Muscle of leg (tissue), 16 donors: Measurements from ENCODE around the gene AADACL4. TPM values are rescaled to one million over a fixed set of nuclear protein-coding genes. Genes with fewer than 3 reads are reported as not detected.
A peak's percentile ranks its signal among the peaks of the same experiment; 100 is the strongest.

Source experiments
- DNase-seq: peaks from one replicate; pipeline ENCODE4 v3.0.0; 2013
- H3K27ac ChIP-seq: one replicate; pipeline ENCODE4 v1.5.1; 2013; ENCODE audit warnings: mild to moderate bottlenecking, low read length, control low read depth
- H3K27me3 ChIP-seq: one replicate; pipeline ENCODE4 v1.6.1; 2013; ENCODE audit warnings: low read length; ENCODE audit not compliant: control insufficient read depth, insufficient read depth
- H3K36me3 ChIP-seq: one replicate; pipeline ENCODE4 v1.6.1; 2013; ENCODE audit warnings: low read length; ENCODE audit not compliant: control insufficient read depth, insufficient read depth
- H3K4me1 ChIP-seq: one replicate; pipeline ENCODE4 v1.6.1; 2013; ENCODE audit warnings: low read length; ENCODE audit not compliant: control insufficient read depth, insufficient read depth
- H3K4me3 ChIP-seq: one replicate; pipeline ENCODE4 v1.5.1; 2013; ENCODE audit warnings: low read length, control low read depth
- H3K9me3 ChIP-seq: replicated peaks from 2 replicates; pipeline ENCODE4 v1.6.1; 2013; ENCODE audit warnings: low read depth, low read length; ENCODE audit not compliant: control insufficient read depth
- WGBS: methylation state at CpG from one replicate; pipeline ENCODE4 v1.1.5; 2013; ENCODE audit warnings: missing lambda C conversion rate; ENCODE audit not compliant: insufficient coverage; 5-methylcytosine and 5-hydroxymethylcytosine counted together
- long read RNA-seq, 11 donors: transcript quantifications; one replicate each; lab custom pipeline, GENCODE V29; 2026
- polyA plus RNA-seq, 8 donors: library from polyadenylated mRNA; unstranded; fragments of 120-200 nt; gene quantifications; one replicate each; pipeline versions ENCODE4 v1.2.1 to v1.2.3, GENCODE V29; 2013; ENCODE audit warnings: inconsistent platforms in 1 of 8, low replicate concordance in 1 of 8; ENCODE audit not compliant: insufficient read length in 8 of 8, insufficient read depth in 1 of 8
- total RNA-seq: library from RNA; stranded (reverse); fragments of 120-200 nt; gene quantifications from one replicate; pipeline ENCODE4 v1.2.4, GENCODE V29; 2013

The AADACL4 gene
- 0.04 TPM for total RNA-seq
- under 1 TPM in 1 of 8 donors, not detected in 7; 0.12 TPM for polyA plus RNA-seq
- long read RNA-seq, donor 1, result 0 reads
- long read RNA-seq, donor 2, result 0 reads
- long read RNA-seq, donor 3, result 0 reads
- long read RNA-seq, donor 4, result 0 reads
- long read RNA-seq, donor 5, result 0 reads
- long read RNA-seq, donor 6, result 0 reads
- long read RNA-seq, donor 7, result 0 reads
- long read RNA-seq, donor 8, result 0 reads
- long read RNA-seq, donor 9, result 0 reads
- long read RNA-seq, donor 10, result 0 reads
- long read RNA-seq, donor 11, result 0 reads

DNA sequence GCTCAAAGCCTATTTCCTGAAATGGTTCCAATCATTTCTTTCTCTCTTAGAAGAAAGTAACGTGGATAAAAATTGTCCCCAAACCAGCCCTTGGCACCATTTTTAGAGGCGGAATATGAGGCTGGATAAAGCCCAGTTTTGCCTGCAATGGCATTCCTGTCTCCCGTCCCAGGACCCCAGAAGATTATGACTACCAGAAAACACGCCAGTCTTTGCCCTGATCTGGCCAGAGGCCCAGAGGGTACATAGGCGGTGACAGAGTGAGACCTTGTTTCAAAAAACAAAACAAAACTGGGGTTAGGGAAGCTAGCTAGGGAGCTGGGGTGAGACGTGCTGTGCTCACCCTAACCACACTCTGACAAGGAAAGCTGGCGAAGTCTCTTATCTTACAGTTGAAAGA lies at the start of gene AADACL4:
TSS of gene AADACL4 (plus strand) at position 301 of the 400 bp plus-strand sequence. CDS start 462 bp downstream, outside the sequence.
- no peaks in the 10 kb centered on the region for H3K36me3 ChIP-seq
- no CpG with 5 or more reads among the region's 7 CpGs for WGBS
- H3K4me3 ChIP-seq, result no peak within 1 kb of the TSS
- H3K27ac ChIP-seq, result no peak within 1 kb of the TSS
- DNase-seq, result no peak
- H3K4me1 ChIP-seq, result no peaks in the 10 kb centered on the region
- peaks cover 2% of the 10 kb centered on the region for H3K27me3 ChIP-seq
- H3K9me3 ChIP-seq, result peaks cover 14% of the 10 kb centered on the region

DNA sequence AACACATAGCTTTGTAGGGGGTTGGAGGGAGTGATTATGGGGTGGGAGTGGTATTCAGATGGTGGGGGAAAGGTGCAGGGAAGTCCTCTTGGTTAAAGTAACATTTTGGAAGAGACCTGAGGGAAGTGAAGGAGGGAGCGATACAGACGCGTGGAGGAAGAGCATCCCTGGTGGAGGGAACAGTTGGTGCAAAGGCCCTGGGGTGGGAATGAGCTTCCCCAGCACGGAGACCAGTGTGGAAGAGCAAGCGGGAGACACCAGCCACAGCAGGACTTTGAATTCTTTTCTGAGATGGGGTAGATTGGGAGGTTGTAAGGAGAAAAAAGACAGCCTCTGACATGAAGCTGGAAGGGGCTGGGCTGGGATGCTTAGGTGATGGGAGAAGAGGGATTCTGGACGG lies 49.4 kb upstream of the AADACL4 start:
- DNase-seq, result no peak
- no peak overlapping the region for H3K4me3 ChIP-seq
- peaks cover 14% of the 10 kb centered on the region for H3K27me3 ChIP-seq
- WGBS, result 79% methylated on average over 6 of the region's 6 CpGs
- H3K36me3 ChIP-seq, result peaks cover 6% of the 10 kb centered on the region
- H3K9me3 ChIP-seq, result no peaks in the 10 kb centered on the region
- peak overlapping the region; percentile 57 for H3K27ac ChIP-seq
- peaks cover 53% of the 10 kb centered on the region for H3K4me1 ChIP-seq

DNA sequence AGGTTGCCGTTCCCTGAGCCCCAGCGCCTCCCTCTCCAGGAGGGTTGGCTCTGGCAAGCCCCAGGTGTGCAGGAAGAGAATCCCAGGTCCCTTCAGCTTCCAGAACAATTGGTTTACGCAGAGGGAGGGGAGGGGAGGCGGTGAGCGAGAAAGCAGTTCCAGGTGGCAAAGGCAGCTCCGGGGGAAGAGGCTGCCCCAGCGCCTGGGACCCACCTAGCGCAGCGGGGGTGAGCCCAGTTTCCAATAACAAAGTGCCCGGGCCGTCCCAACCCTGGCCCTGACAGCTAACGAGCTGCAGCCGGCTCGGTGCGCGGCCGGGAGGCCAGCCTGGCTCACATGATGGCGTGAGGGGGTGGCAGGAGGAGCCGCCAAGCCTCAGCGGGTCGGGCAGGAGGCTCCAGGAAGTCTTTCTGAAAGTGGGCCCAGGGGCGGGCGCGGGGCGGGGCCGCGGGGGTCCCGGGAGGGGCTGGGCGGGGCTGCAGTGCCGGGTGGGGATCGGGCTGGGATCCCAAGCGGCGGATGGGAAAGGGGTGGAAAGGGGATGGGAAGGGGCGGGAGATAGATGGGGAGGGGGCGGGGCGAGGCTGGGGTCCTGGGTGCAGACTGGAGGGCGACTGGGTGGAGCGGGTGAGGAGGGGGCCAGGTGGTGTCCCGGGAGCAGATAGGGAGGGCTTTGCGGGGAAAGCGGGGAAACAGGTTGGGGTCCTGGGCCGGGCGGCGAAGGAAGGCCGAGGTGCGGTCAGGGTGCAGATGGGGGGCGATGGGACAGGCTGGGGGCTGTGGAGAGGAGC lies 48.7 kb upstream of the AADACL4 start:
- DNase-seq, result peak; percentile 81
- H3K27me3 ChIP-seq, result peaks cover 14% of the 10 kb centered on the region
- peak overlapping the region; percentile 31 for H3K4me3 ChIP-seq
- no peaks in the 10 kb centered on the region for H3K9me3 ChIP-seq
- H3K36me3 ChIP-seq, result peaks cover 6% of the 10 kb centered on the region
- peak overlapping the region; percentile 81 for H3K27ac ChIP-seq
- WGBS, result 7% methylated on average over 31 of the region's 47 CpGs
- H3K4me1 ChIP-seq, result peaks cover 54% of the 10 kb centered on the region

DNA sequence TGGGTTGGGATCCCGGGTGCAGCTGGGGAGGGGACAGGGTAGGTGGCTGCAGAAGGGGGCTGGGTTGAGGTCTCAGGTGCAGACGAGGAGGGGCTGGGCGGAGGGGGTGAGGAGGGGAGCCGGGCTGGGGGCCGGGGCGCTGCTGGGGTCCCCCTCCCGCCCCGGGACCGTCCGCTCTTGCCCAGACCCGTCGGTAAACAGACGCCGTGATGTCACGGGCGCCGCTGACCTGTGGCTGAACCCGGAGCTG lies 48.2 kb upstream of the AADACL4 start:
- H3K36me3 ChIP-seq, result peaks cover 6% of the 10 kb centered on the region
- H3K27ac ChIP-seq, result peak overlapping the region; percentile 81
- no peaks in the 10 kb centered on the region for H3K9me3 ChIP-seq
- peaks cover 57% of the 10 kb centered on the region for H3K4me1 ChIP-seq
- peak overlapping the region; percentile 31 for H3K4me3 ChIP-seq
- H3K27me3 ChIP-seq, result peaks cover 14% of the 10 kb centered on the region
- 3% methylated on average over 16 of the region's 18 CpGs for WGBS
- DNase-seq, result no peak

DNA sequence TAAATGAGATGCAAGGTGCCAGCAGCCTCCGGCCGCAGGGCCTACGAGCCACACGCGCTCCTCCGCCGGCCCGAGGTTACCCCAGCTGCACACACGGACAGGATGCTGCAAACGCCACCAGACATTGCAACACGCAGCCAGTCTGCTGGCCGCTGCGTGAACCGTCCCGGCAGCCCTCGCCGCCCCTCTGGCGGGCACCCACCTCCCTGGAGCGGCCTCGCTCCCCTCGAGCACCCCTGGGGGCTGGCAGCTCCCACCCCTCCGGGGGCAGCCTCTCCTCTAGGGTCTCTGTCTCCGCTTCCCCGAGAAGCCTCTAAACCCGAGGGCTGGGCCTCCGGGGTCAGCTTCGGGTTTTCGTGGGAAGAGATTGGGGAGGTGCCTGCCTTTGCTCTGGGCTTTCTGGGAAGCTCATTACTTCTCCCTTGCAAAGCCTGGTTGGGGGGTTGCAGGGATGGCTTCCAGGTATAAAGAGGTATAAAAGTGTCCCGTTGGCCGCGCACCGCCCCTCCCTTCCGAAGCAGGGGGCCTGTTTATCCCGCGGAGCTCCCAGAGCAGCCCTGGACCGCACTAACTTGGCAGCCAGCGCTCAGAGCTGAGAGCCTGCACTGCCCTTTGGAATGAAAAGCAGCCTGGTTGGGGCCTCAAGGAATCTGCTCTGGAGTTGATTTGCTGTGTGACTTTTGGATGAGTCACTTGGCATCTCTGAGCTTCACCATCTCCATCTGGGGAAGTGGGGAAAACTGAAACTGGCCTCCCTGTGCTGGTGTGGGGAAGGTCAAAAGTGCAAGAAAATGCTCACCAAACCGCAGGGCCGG lies 47.7 kb upstream of the AADACL4 start:
- Histone ChIP-seq H3K4me1 (peaks cover 52% of the 10 kb centered on the region), H3K27me3 (peaks cover 14% of the 10 kb centered on the region)
- peak; percentile 92 for DNase-seq

DNA sequence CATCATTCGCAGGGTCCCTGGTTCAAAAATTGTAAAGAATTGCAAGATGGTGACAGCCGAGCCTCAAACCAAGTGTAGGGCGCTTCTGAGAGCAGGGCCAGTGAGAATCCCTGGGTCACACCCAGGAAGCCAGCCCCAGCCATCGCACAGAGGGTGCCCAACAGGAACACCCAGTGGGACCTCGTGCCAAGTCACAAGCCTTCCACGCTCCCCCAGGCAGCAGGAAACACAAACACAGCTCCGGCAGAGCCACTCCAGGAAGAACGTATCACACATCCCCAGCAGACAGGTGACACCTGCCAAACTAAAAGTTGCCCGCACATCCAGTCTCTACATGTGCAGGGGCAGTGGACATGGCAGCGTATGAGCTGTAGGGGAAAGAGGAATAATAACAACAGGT lies 46.1 kb upstream of the AADACL4 start:
- H3K4me3 ChIP-seq, result no peak overlapping the region
- H3K4me1 ChIP-seq, result peaks cover 50% of the 10 kb centered on the region
- DNase-seq, result peak; percentile 47
- peak overlapping the region; percentile 13 for H3K27ac ChIP-seq
- 80% methylated on average over 3 of the region's 10 CpGs for WGBS
- peaks cover 12% of the 10 kb centered on the region for H3K27me3 ChIP-seq
- no peaks in the 10 kb centered on the region for H3K36me3 ChIP-seq
- no peaks in the 10 kb centered on the region for H3K9me3 ChIP-seq

More for the DNA sequence above, 47.7 kb upstream of the AADACL4 start:
- H3K9me3 ChIP-seq, result no peaks in the 10 kb centered on the region
- peaks cover 6% of the 10 kb centered on the region for H3K36me3 ChIP-seq
- under 1% methylated on average over 34 of the region's 39 CpGs for WGBS
- H3K27ac ChIP-seq, result peak overlapping the region; percentile 81
- peak overlapping the region; percentile 31 for H3K4me3 ChIP-seq

DNA sequence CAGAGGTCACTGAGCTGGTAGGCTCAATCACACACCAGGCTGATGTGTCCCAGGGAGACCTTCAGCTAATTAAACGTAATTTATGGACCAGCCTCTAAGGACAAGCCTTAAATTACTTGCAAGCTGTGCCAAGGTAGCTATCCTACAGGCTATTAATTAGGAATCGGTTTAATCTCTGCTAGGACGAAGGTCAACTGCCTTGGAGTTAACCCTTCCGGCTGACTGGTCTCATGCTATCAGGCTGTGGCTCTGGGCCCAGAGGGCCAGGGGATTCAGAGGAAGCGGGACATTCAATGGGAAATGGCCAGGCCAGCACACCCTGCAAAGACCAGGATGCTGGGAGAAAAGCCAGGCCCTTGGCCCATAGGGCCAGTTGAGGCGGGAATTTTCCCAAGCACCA lies 44.9 kb upstream of the AADACL4 start:
- 65% methylated on average over 4 of the region's 6 CpGs for WGBS
- Histone ChIP-seq H3K4me1 (peaks cover 47% of the 10 kb centered on the region), H3K27me3 (peaks cover 11% of the 10 kb centered on the region), H3K9me3 (no peaks in the 10 kb centered on the region), H3K27ac (no peak overlapping the region), H3K36me3 (peaks cover 4% of the 10 kb centered on the region), H3K4me3 (no peak overlapping the region)
- no peak for DNase-seq

DNA sequence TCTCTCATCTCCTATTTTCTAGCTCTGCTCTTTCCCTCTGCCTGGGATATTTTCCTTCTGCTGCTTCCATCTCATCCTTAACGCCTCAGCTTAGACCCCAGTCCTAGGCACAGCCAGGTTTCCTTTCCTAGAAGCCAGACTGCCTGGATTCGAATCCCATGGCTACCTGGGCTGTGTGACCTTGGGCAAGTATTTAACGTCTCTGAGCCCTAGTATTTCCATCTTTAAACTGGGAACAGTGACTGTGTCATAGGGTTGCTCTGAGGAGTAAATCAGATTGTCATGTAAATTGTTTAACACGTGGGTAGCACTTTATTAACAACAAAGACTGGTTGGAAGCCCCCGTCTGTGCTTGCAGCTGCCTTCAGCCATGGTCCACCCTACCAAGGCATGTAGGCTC lies 44.2 kb upstream of the AADACL4 start:
- H3K4me3 ChIP-seq, result no peak overlapping the region
- peaks cover 9% of the 10 kb centered on the region for H3K27me3 ChIP-seq
- H3K27ac ChIP-seq, result no peak overlapping the region
- H3K36me3 ChIP-seq, result peaks cover 4% of the 10 kb centered on the region
- H3K9me3 ChIP-seq, result no peaks in the 10 kb centered on the region
- DNase-seq, result no peak
- 69% methylated on average over 2 of the region's 5 CpGs for WGBS
- H3K4me1 ChIP-seq, result peaks cover 47% of the 10 kb centered on the region

DNA sequence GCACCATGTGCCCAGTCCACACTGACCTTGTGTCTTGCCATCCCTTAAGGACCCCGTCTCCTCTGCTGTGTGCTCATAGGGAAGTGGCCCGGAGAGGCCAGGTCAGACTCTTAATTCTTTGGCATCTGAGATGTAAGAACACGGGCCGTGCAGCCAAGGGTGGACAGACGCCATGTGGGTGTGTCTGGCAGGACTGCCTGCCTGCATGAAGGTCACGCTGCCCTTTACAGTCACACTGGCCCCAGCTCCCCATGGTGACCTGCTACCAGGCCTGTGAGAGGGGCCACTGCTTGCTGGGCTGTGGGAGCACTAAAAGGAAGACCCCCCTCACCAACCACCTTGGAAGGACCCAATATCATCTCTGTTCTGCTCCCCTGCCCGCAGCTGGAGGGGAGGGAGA lies 43.5 kb upstream of the AADACL4 start:
- no CpG with 5 or more reads among the region's 7 CpGs for WGBS
- Histone ChIP-seq H3K9me3 (no peaks in the 10 kb centered on the region), H3K27me3 (peaks cover 4% of the 10 kb centered on the region), H3K4me3 (no peak overlapping the region), H3K4me1 (peaks cover 42% of the 10 kb centered on the region), H3K36me3 (peaks cover 4% of the 10 kb centered on the region), H3K27ac (no peak overlapping the region)
- no peak for DNase-seq
